Loucy (cell line): ENCODE data around the gene RPH3AL.

Experiments
- EZH2phosphoT487 ChIP-seq: fragments of 200-600 bp; IDR thresholded peaks from 2 replicates; pipeline ENCODE4 v1.6.1; 2018; ENCODE audit warnings: antibody characterized with exemption, mild to moderate bottlenecking, moderate library complexity, borderline replicate concordance
- TF ChIP-seq, protein P1 (sequence below): fragments of 200-600 bp; sonication (generic); conservative IDR thresholded peaks from 2 replicates; pipeline ENCODE4 v1.5.1; 2014; ENCODE audit warnings: mild to moderate bottlenecking, antibody characterized with exemption, low read length

DNA sequence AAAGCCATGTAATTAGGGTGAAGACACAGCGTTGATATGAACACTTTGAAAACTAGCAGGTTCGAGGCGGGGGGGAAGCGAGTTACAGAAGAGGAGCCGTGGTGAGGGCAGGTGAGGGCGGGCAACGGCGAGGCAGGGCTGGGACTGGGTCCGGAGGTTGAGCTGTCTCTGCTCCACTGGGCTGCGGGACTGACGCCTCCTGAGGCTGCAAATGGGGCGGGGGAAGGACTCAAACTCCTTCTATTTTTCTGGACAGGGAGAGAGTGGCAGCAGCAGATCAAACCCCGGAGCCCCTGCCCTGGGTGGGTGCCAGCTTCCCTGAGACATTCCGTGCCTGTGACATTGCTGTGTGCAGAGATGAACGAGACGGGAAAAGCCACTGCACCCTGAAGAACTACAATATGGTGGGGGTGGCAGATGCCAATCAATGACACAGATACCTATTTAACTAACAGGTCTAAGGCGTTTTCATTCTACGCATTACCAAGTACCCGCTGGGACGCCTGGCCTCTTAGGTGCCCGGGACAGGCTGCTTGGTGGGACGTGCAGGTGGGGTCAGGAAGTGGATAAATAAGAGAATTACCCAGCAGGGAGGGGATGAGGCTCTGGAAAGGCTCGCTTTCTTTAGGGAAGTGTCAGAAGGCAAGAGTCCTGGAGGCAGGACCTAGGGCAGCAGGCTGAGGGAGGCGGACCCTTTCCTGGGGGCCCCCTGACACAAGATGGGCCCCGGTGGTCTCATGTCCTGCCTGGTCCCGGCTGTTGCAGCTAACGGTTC, 30.4 kb downstream of the RPH3AL start:
- TF ChIP-seq, protein P1, sequence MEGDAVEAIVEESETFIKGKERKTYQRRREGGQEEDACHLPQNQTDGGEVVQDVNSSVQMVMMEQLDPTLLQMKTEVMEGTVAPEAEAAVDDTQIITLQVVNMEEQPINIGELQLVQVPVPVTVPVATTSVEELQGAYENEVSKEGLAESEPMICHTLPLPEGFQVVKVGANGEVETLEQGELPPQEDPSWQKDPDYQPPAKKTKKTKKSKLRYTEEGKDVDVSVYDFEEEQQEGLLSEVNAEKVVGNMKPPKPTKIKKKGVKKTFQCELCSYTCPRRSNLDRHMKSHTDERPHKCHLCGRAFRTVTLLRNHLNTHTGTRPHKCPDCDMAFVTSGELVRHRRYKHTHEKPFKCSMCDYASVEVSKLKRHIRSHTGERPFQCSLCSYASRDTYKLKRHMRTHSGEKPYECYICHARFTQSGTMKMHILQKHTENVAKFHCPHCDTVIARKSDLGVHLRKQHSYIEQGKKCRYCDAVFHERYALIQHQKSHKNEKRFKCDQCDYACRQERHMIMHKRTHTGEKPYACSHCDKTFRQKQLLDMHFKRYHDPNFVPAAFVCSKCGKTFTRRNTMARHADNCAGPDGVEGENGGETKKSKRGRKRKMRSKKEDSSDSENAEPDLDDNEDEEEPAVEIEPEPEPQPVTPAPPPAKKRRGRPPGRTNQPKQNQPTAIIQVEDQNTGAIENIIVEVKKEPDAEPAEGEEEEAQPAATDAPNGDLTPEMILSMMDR, result no peak
- TF ChIP-seq EZH2phosphoT487, result no peak
